DND-41 (cell line): ENCODE measurements around the gene RGS7.
"Not testable (repeated sequence)": the region's sequence is repeated elsewhere in the genome, so short reads cannot be mapped to it uniquely, and the experiment has no call there.

ENCODE experiments used
- ATAC-seq: fragments of 200-7000 bp; cut with Tn5 transposase; 3 replicates; pipeline ENCODE4 v1.9.1; 2021; ENCODE audit warnings: low read depth; ENCODE audit not compliant: insufficient read depth
- DNase-seq: peaks from one replicate; pipeline ENCODE4 v3.0.0-alpha.2; 2020
- H2AFZ ChIP-seq: 2 replicates; pipeline ENCODE4 v1.6.0; 2012; ENCODE audit warnings: low read depth, low read length
- H3K27ac ChIP-seq: 2 replicates; pipeline ENCODE4 v1.5.1; 2012; ENCODE audit warnings: low read length, inconsistent platforms
- H3K27me3 ChIP-seq: fragments of 200-600 bp; sonication (generic); 2 replicates; pipeline ENCODE4 v1.6.0; 2012; ENCODE audit warnings: low read length, mild to moderate bottlenecking, inconsistent platforms; ENCODE audit not compliant: insufficient read depth, poor library complexity
- H3K36me3 ChIP-seq: 2 replicates; pipeline ENCODE4 v1.5.1; 2012; ENCODE audit warnings: low read length, inconsistent platforms; ENCODE audit not compliant: insufficient read depth
- H3K4me1 ChIP-seq: 2 replicates; pipeline ENCODE4 v1.5.1; 2012; ENCODE audit warnings: mild to moderate bottlenecking, low read length; ENCODE audit not compliant: insufficient read depth
- H3K4me2 ChIP-seq: 2 replicates; pipeline ENCODE4 v1.6.0; 2012; ENCODE audit warnings: mild to moderate bottlenecking, moderate library complexity, low read length, inconsistent platforms; ENCODE audit not compliant: insufficient read depth
- H3K4me3 ChIP-seq, 2 experiments: fragments of 200-600 bp in 1 of 2; shearing (Covaris generic) in 1 of 2; 2 replicates each; pipeline ENCODE4 v1.5.1; 2012 to 2016; ENCODE audit warnings: inconsistent platforms in 2 of 2, low read length in 2 of 2, mild to moderate bottlenecking in 2 of 2, low read depth in 1 of 2, moderate library complexity in 1 of 2
- H3K79me2 ChIP-seq: 2 replicates; pipeline ENCODE4 v1.6.0; 2012; ENCODE audit warnings: low read length, inconsistent platforms; ENCODE audit not compliant: insufficient read depth
- H3K9ac ChIP-seq: 2 replicates; pipeline ENCODE4 v1.6.0; 2012; ENCODE audit warnings: low read depth, mild to moderate bottlenecking, inconsistent platforms, low read length, moderate library complexity
- H3K9me3 ChIP-seq: 2 replicates; pipeline ENCODE4 v1.5.1; 2012; ENCODE audit warnings: low read length, moderate library complexity, mild to moderate bottlenecking, inconsistent platforms; ENCODE audit not compliant: insufficient read depth, severe bottlenecking
- H4K20me1 ChIP-seq: 2 replicates; pipeline ENCODE4 v1.6.0; 2012; ENCODE audit warnings: low read length; ENCODE audit not compliant: insufficient read depth
- CTCF ChIP-seq: IDR thresholded peaks from 2 replicates; pipeline ENCODE4 v1.5.1; 2012; ENCODE audit warnings: borderline replicate concordance, low read length, moderate library complexity, mild to moderate bottlenecking; ENCODE audit not compliant: poor library complexity, severe bottlenecking; ENCODE audit errors: extremely low read depth
- EZH2 ChIP-seq: IDR thresholded peaks from 3 replicates; pipeline ENCODE4 v1.6.1; 2012; ENCODE audit warnings: borderline replicate concordance, low read depth, mild to moderate bottlenecking, moderate library complexity, low read length, inconsistent platforms; ENCODE audit not compliant: severe bottlenecking

RGS7 gene

GRCh38 chr1:240985081-240985480, 371.9 kb downstream of the RGS7 start:
- H3K4me2 ChIP-seq = no peak overlapping the region
- no peaks in the 10 kb centered on the region for H3K79me2 ChIP-seq
- H3K4me3 ChIP-seq = no peak overlapping the region
- no peaks in the 10 kb centered on the region for H3K27me3 ChIP-seq
- no peaks in the 10 kb centered on the region for H3K9me3 ChIP-seq
- H2AFZ ChIP-seq = no peak overlapping the region
- no peak overlapping the region for H3K9ac ChIP-seq
- no peak overlapping the region for H3K27ac ChIP-seq
- H3K36me3 ChIP-seq = no peaks in the 10 kb centered on the region
- ATAC-seq (no peak), DNase-seq (no peak)
- H3K4me1 ChIP-seq = no peaks in the 10 kb centered on the region
- no peak for TF ChIP-seq EZH2
- no peak for TF ChIP-seq CTCF
- H4K20me1 ChIP-seq = no peaks in the 10 kb centered on the region

GRCh38 chr1:240980342-240980741, 376.7 kb downstream of the RGS7 start:
- Histone ChIP-seq H3K4me2 (no peak overlapping the region), H3K9ac (no peak overlapping the region), H3K36me3 (no peaks in the 10 kb centered on the region), H4K20me1 (no peaks in the 10 kb centered on the region), H3K4me3 (no peak overlapping the region), H3K27me3 (no peaks in the 10 kb centered on the region), H3K9me3 (no peaks in the 10 kb centered on the region), H3K79me2 (no peaks in the 10 kb centered on the region), H3K4me1 (no peaks in the 10 kb centered on the region), H3K27ac (no peak overlapping the region), H2AFZ (no peak overlapping the region)
- DNase-seq (no peak), ATAC-seq (no peak)
- no peak for TF ChIP-seq EZH2

- no peaks in the 10 kb centered on the region for H3K27me3 ChIP-seq
- no peaks in the 10 kb centered on the region for H3K9me3 ChIP-seq
- no peak overlapping the region for H3K9ac ChIP-seq
- no peak overlapping the region for H3K4me3 ChIP-seq
- no peak for ATAC-seq
- no peak overlapping the region for H2AFZ ChIP-seq
- TF ChIP-seq CTCF = no peak
- TF ChIP-seq EZH2 = no peak
- H3K4me2 ChIP-seq = no peak overlapping the region
- H3K79me2 ChIP-seq = no peaks in the 10 kb centered on the region
- no peaks in the 10 kb centered on the region for H4K20me1 ChIP-seq
- H3K4me1 ChIP-seq = no peaks in the 10 kb centered on the region
- no peaks in the 10 kb centered on the region for H3K36me3 ChIP-seq
- DNase-seq = no peak
- H3K27ac ChIP-seq = no peak overlapping the region
These were observed 380.3 kb downstream of the RGS7 start for GRCh38 chr1:240976685-240977084.

GRCh38 chr1:240973875-240974274, 383.1 kb downstream of the RGS7 start:
- H4K20me1 ChIP-seq = no peaks in the 10 kb centered on the region
- no peak for TF ChIP-seq EZH2
- TF ChIP-seq CTCF = no peak
- no peaks in the 10 kb centered on the region for H3K27me3 ChIP-seq
- H2AFZ ChIP-seq = no peak overlapping the region
- no peak for DNase-seq
- no peak for ATAC-seq
- no peak overlapping the region for H3K9ac ChIP-seq
- no peaks in the 10 kb centered on the region for H3K9me3 ChIP-seq
- H3K36me3 ChIP-seq = no peaks in the 10 kb centered on the region
- no peak overlapping the region for H3K4me3 ChIP-seq
- H3K4me1 ChIP-seq = no peaks in the 10 kb centered on the region
- no peak overlapping the region for H3K27ac ChIP-seq
- H3K4me2 ChIP-seq = no peak overlapping the region
- no peaks in the 10 kb centered on the region for H3K79me2 ChIP-seq

- not testable (repeated sequence) for H3K4me2 ChIP-seq, H2AFZ ChIP-seq, H3K9me3 ChIP-seq, H3K9ac ChIP-seq, DNase-seq, H3K4me3 ChIP-seq, H4K20me1 ChIP-seq, ATAC-seq, H3K36me3 ChIP-seq, H3K4me1 ChIP-seq, H3K27me3 ChIP-seq, H3K27ac ChIP-seq, H3K79me2 ChIP-seq
These were observed 384.9 kb downstream of the RGS7 start for GRCh38 chr1:240972059-240972458.
